HL-60 (cell line): ENCODE data around the gene E2F7.

Experiments used
- DNase-seq, 2 experiments: peaks; one replicate each; pipeline ENCODE4 v3.0.0-alpha.2; 2010 to 2020; ENCODE audit warnings: low read depth in 1 of 2, low spot score in 1 of 2
- H3K27ac ChIP-seq: fragments of 250-450 bp; sonication (Bioruptor Pico); replicated peaks from 2 replicates; pipeline ENCODE4 v1.5.1; 2020; ENCODE audit warnings: mild to moderate bottlenecking, moderate library complexity
- H3K27me3 ChIP-seq: fragments of 250-450 bp; sonication (Bioruptor Pico); 2 replicates; pipeline ENCODE4 v1.5.1; 2021; ENCODE audit warnings: mild to moderate bottlenecking, moderate library complexity; ENCODE audit not compliant: insufficient read depth, poor library complexity, severe bottlenecking
- H3K4me3 ChIP-seq: replicated peaks from 2 replicates; pipeline ENCODE4 v1.5.1; 2011; ENCODE audit warnings: mild to moderate bottlenecking, control low read depth, low read length; ENCODE audit not compliant: insufficient read depth
- CTCF ChIP-seq: IDR thresholded peaks from one replicate; pipeline ENCODE4 v1.5.1; 2011; ENCODE audit warnings: low read length, control low read depth, inconsistent platforms; ENCODE audit not compliant: insufficient read depth
- GABPA ChIP-seq: IDR thresholded peaks from 2 replicates; pipeline ENCODE4 v1.6.1; 2012; ENCODE audit warnings: low read depth
- POLR2AphosphoS5 ChIP-seq: IDR thresholded peaks from 2 replicates; pipeline ENCODE4 v1.6.1; 2012; ENCODE audit warnings: low read depth
- REST ChIP-seq: IDR thresholded peaks from 2 replicates; pipeline ENCODE4 v1.6.1; 2012; ENCODE audit warnings: low read depth; ENCODE audit not compliant: insufficient replicate concordance
- SPI1 ChIP-seq: IDR thresholded peaks from 2 replicates; pipeline ENCODE4 v1.6.1; 2012; ENCODE audit warnings: low read depth, mild to moderate bottlenecking, borderline replicate concordance

The E2F7 gene

GRCh38 chr12:77070382-77070781, 5.0 kb upstream of the E2F7 start:
- H3K27ac ChIP-seq: no peak overlapping the region
- no peak for TF ChIP-seq GABPA
- TF ChIP-seq REST: no peak
- no peak for TF ChIP-seq CTCF
- TF ChIP-seq SPI1: no peak
- no peak for TF ChIP-seq POLR2AphosphoS5
- DNase-seq: no peak
- H3K4me3 ChIP-seq: no peak overlapping the region
- H3K27me3 ChIP-seq: peaks cover 3% of the 10 kb centered on the region

GRCh38 chr12:77064896-77065360, 441 bp downstream of the E2F7 start:
- DNase-seq: no peak
- TF ChIP-seq REST (no peak), SPI1 (no peak), GABPA (no peak), CTCF (no peak), POLR2AphosphoS5 (no peak)
- Histone ChIP-seq H3K27me3 (peaks cover 12% of the 10 kb centered on the region), H3K27ac (peak overlapping the region; percentile 51), H3K4me3 (peak overlapping the region; percentile 75)

GRCh38 chr12:77062846-77063461, 2.4 kb downstream of the E2F7 start:
- DNase-seq: no peak
- TF ChIP-seq CTCF (no peak), GABPA (no peak), POLR2AphosphoS5 (no peak), SPI1 (no peak)
- H3K4me3 ChIP-seq: no peak overlapping the region
- peaks cover 12% of the 10 kb centered on the region for H3K27me3 ChIP-seq
- H3K27ac ChIP-seq: no peak overlapping the region

GRCh38 chr12:77062396-77062795, 3.0 kb downstream of the E2F7 start:
- Histone ChIP-seq H3K27me3 (peaks cover 12% of the 10 kb centered on the region), H3K4me3 (no peak overlapping the region), H3K27ac (no peak overlapping the region)
- TF ChIP-seq GABPA: no peak
- no peak for TF ChIP-seq CTCF
- no peak for TF ChIP-seq SPI1
- no peak for TF ChIP-seq POLR2AphosphoS5
- TF ChIP-seq REST: no peak
- no peak for DNase-seq
